Fibroblast of peridontal ligament (primary cell): ENCODE results near the gene FKBP5.
"Not testable (repeated sequence)": the region's sequence is repeated elsewhere in the genome, so short reads cannot be mapped to it uniquely, and the experiment has no call there.

Experiments used
- DNase-seq: peaks from one replicate; pipeline ENCODE4 v3.0.0-alpha.2; 2010; ENCODE audit errors: extremely low read depth

The FKBP5 gene

GRCh38 chr6:35589201-35589739 lies 99.4 kb downstream of the FKBP5 start:
- no peak for DNase-seq

GRCh38 chr6:35587167-35587566 lies 101.5 kb downstream of the FKBP5 start:
- DNase-seq: no peak

GRCh38 chr6:35586542-35586941 lies 102.2 kb downstream of the FKBP5 start:
- no peak for DNase-seq

- no peak for DNase-seq
These were observed 103.1 kb downstream of the FKBP5 start for GRCh38 chr6:35585658-35586057.

GRCh38 chr6:35583893-35584688 lies 104.6 kb downstream of the FKBP5 start:
- peak; percentile 83 for DNase-seq

GRCh38 chr6:35582315-35582714 lies 106.4 kb downstream of the FKBP5 start:
- DNase-seq: no peak

- no peak for DNase-seq
These were observed 107.1 kb downstream of the FKBP5 start for GRCh38 chr6:35581633-35582032.

- DNase-seq: no peak
These were observed 107.9 kb downstream of the FKBP5 start for GRCh38 chr6:35580836-35581235.

- no peak for DNase-seq
These were observed 112.0 kb downstream of the FKBP5 start for GRCh38 chr6:35576682-35577081.

GRCh38 chr6:35573495-35574110 lies 115.1 kb downstream of the FKBP5 start:
- no peak for DNase-seq

- not testable (repeated sequence) for DNase-seq
These were observed 117.8 kb downstream of the FKBP5 start for GRCh38 chr6:35570885-35571330.

GRCh38 chr6:35569011-35569461 lies 119.7 kb downstream of the FKBP5 start:
- no peak for DNase-seq

GRCh38 chr6:35566794-35567193 lies 121.9 kb downstream of the FKBP5 start:
- DNase-seq: no peak

- DNase-seq: no peak
These were observed 124.0 kb downstream of the FKBP5 start for GRCh38 chr6:35564733-35565132.

GRCh38 chr6:35562060-35562459 lies 126.7 kb downstream of the FKBP5 start:
- no peak for DNase-seq

- DNase-seq: no peak
These were observed 127.6 kb downstream of the FKBP5 start for GRCh38 chr6:35561113-35561512.

- DNase-seq: no peak
These were observed 130.1 kb downstream of the FKBP5 start for GRCh38 chr6:35558571-35558970.

GRCh38 chr6:35557239-35557638 lies 131.5 kb downstream of the FKBP5 start:
- no peak for DNase-seq

- no peak for DNase-seq
These were observed 133.9 kb downstream of the FKBP5 start for GRCh38 chr6:35554811-35555210.

GRCh38 chr6:35553315-35553714 lies 135.4 kb downstream of the FKBP5 start:
- DNase-seq: no peak

- DNase-seq: peak; percentile 34
These were observed 136.3 kb downstream of the FKBP5 start for GRCh38 chr6:35552285-35552917.

- no peak for DNase-seq
These were observed 138.3 kb downstream of the FKBP5 start for GRCh38 chr6:35550437-35550836.
